ENCODE results near the gene ANAPC15.

GRCh38 chr11:72160319-72160718 lies 47.8 kb upstream of the ANAPC15 start:
- TF ChIP-seq CTCF (tag by site-specific recombination; IDR thresholded peaks at IDR 0.05) (no peak), ZNF19 (tag by site-specific recombination; IDR thresholded peaks at IDR 0.05; ENCODE audit: low read depth) (no peak), ZFP3 (tag by site-specific recombination; IDR thresholded peaks at IDR 0.05; ENCODE audit: low read depth) (no peak), ZNF792 (tag by site-specific recombination; IDR thresholded peaks at IDR 0.05) (no peak), ZNF223 (tag by site-specific recombination; IDR thresholded peaks at IDR 0.05) (no peak)
- TF ChIP-seq, protein P1, sequence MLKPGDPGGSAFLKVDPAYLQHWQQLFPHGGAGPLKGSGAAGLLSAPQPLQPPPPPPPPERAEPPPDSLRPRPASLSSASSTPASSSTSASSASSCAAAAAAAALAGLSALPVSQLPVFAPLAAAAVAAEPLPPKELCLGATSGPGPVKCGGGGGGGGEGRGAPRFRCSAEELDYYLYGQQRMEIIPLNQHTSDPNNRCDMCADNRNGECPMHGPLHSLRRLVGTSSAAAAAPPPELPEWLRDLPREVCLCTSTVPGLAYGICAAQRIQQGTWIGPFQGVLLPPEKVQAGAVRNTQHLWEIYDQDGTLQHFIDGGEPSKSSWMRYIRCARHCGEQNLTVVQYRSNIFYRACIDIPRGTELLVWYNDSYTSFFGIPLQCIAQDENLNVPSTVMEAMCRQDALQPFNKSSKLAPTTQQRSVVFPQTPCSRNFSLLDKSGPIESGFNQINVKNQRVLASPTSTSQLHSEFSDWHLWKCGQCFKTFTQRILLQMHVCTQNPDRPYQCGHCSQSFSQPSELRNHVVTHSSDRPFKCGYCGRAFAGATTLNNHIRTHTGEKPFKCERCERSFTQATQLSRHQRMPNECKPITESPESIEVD (tag by site-specific recombination; IDR thresholded peaks at IDR 0.05) = no peak
- TF ChIP-seq, protein P2, sequence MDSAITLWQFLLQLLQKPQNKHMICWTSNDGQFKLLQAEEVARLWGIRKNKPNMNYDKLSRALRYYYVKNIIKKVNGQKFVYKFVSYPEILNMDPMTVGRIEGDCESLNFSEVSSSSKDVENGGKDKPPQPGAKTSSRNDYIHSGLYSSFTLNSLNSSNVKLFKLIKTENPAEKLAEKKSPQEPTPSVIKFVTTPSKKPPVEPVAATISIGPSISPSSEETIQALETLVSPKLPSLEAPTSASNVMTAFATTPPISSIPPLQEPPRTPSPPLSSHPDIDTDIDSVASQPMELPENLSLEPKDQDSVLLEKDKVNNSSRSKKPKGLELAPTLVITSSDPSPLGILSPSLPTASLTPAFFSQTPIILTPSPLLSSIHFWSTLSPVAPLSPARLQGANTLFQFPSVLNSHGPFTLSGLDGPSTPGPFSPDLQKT (IDR thresholded peaks at IDR 0.05; ENCODE audit: borderline replicate concordance, low read depth, low read length) = no peak
- TF ChIP-seq, protein P3, sequence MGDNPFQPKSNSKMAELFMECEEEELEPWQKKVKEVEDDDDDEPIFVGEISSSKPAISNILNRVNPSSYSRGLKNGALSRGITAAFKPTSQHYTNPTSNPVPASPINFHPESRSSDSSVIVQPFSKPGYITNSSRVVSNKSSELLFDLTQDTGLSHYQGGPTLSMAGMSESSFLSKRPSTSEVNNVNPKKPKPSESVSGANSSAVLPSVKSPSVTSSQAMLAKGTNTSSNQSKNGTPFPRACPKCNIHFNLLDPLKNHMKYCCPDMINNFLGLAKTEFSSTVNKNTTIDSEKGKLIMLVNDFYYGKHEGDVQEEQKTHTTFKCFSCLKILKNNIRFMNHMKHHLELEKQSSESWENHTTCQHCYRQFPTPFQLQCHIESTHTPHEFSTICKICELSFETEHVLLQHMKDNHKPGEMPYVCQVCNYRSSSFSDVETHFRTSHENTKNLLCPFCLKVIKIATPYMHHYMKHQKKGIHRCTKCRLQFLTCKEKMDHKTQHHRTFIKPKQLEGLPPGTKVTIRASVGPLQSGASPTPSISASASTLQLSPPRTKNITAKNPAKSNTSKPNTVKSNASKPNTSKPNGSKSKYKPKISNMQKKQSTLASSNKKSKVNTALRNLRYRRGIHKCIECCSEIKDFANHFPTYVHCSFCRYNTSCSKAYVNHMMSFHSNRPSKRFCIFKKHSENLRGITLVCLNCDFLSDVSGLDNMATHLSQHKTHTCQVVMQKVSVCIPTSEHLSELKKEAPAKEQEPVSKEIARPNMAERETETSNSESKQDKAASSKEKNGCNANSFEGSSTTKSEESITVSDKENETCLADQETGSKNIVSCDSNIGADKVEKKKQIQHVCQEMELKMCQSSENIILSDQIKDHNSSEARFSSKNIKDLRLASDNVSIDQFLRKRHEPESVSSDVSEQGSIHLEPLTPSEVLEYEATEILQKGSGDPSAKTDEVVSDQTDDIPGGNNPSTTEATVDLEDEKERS (tag by site-specific recombination; IDR thresholded peaks at IDR 0.05) = no peak
